Neuronal stem cell (in vitro differentiated cells): ENCODE data around the gene SLC9A1.

Source experiments
- DNase-seq: peaks from one replicate; pipeline ENCODE4 v3.0.0-alpha.2; 2013; ENCODE audit warnings: low spot score
- H2AFZ ChIP-seq: one replicate; pipeline ENCODE4 v1.6.1; 2013; ENCODE audit warnings: mild to moderate bottlenecking, low read length, inconsistent platforms
- H2AK5ac ChIP-seq: 2 replicates; pipeline ENCODE4 v1.6.1; 2013; ENCODE audit warnings: low read depth, mild to moderate bottlenecking, inconsistent platforms, low read length, moderate library complexity, mixed read lengths
- H2BK120ac ChIP-seq: 2 replicates; pipeline ENCODE4 v1.6.1; 2013; ENCODE audit warnings: low read depth, mild to moderate bottlenecking, inconsistent platforms, low read length, moderate library complexity, mixed read lengths
- H2BK12ac ChIP-seq: one replicate; pipeline ENCODE4 v1.6.1; 2013; ENCODE audit warnings: low read length, inconsistent platforms
- H2BK15ac ChIP-seq: 2 replicates; pipeline ENCODE4 v1.6.1; 2013; ENCODE audit warnings: mild to moderate bottlenecking, low read length, inconsistent platforms, mixed read lengths
- H2BK5ac ChIP-seq: one replicate; pipeline ENCODE4 v1.6.1; 2013; ENCODE audit warnings: inconsistent platforms, mild to moderate bottlenecking, low read length, moderate library complexity
- H3K14ac ChIP-seq: one replicate; pipeline ENCODE4 v1.6.1; 2013; ENCODE audit warnings: low read length, inconsistent platforms
- H3K18ac ChIP-seq: 2 replicates; pipeline ENCODE4 v1.6.1; 2013; ENCODE audit warnings: low read length, inconsistent platforms
- H3K23ac ChIP-seq: 2 replicates; pipeline ENCODE4 v1.6.1; 2013; ENCODE audit warnings: low read depth, mild to moderate bottlenecking, mixed read lengths, low read length, inconsistent platforms; ENCODE audit not compliant: poor library complexity
- H3K27ac ChIP-seq: replicated peaks from 3 replicates; pipeline ENCODE4 v1.5.1; 2013; ENCODE audit warnings: low read length, inconsistent platforms
- H3K27me3 ChIP-seq, 3 experiments: 2 replicates each; pipeline ENCODE4 v1.6.1; 2013; ENCODE audit warnings: low read length in 3 of 3, mild to moderate bottlenecking in 2 of 3, inconsistent platforms in 1 of 3, low read depth in 1 of 3, mixed read lengths in 1 of 3, moderate library complexity in 1 of 3; ENCODE audit not compliant: control insufficient read depth in 3 of 3, insufficient read depth in 3 of 3
- H3K36me3 ChIP-seq, 2 donors: replicated peaks in 1 of 2; 2 replicates each; pipeline ENCODE4 v1.6.1; 2013; ENCODE audit warnings: low read length in 2 of 2; ENCODE audit not compliant: control insufficient read depth in 2 of 2, insufficient read depth in 2 of 2
- H3K4ac ChIP-seq: 2 replicates; pipeline ENCODE4 v1.6.1; 2013; ENCODE audit warnings: inconsistent platforms, mild to moderate bottlenecking, low read length, moderate library complexity
- H3K4me1 ChIP-seq, 2 donors: 1 replicate in 1 of 2; 2 replicates in 1 of 2; pipeline ENCODE4 v1.6.1; 2013; ENCODE audit warnings: low read length in 2 of 2, low read depth in 1 of 2; ENCODE audit not compliant: control insufficient read depth in 2 of 2, insufficient read depth in 1 of 2
- H3K4me2 ChIP-seq: one replicate; pipeline ENCODE4 v1.6.1; 2013; ENCODE audit warnings: mild to moderate bottlenecking, low read length, inconsistent platforms; ENCODE audit not compliant: insufficient read depth, poor library complexity, severe bottlenecking
- H3K4me3 ChIP-seq, 2 donors: 2 replicates each; pipeline ENCODE4 v1.5.1; 2013; ENCODE audit warnings: low read length in 2 of 2, mild to moderate bottlenecking in 2 of 2, inconsistent platforms in 1 of 2, moderate library complexity in 1 of 2
- H3K79me1 ChIP-seq: one replicate; pipeline ENCODE4 v1.6.1; 2013; ENCODE audit warnings: low read depth, mild to moderate bottlenecking, inconsistent platforms, low read length, moderate library complexity
- H3K9ac ChIP-seq: one replicate; pipeline ENCODE4 v1.6.1; 2013; ENCODE audit warnings: mild to moderate bottlenecking, low read depth, low read length, inconsistent platforms; ENCODE audit not compliant: poor library complexity
- H3K9me3 ChIP-seq, 2 donors: replicated peaks in 1 of 2; 2 replicates each; pipeline versions ENCODE3 to v1.6.1; 2013; ENCODE audit warnings: low read length in 2 of 2, mild to moderate bottlenecking in 2 of 2, inconsistent platforms in 1 of 2, low read depth in 1 of 2, mixed read lengths in 1 of 2, moderate library complexity in 1 of 2; ENCODE audit not compliant: control insufficient read depth in 2 of 2, insufficient read depth in 1 of 2
- H4K8ac ChIP-seq: one replicate; pipeline ENCODE4 v1.6.1; 2013; ENCODE audit warnings: low read depth, mild to moderate bottlenecking, inconsistent platforms, low read length, moderate library complexity
- H4K91ac ChIP-seq: one replicate; pipeline ENCODE4 v1.6.1; 2013; ENCODE audit warnings: low read length, low read depth, mild to moderate bottlenecking, inconsistent platforms; ENCODE audit not compliant: poor library complexity
- WGBS, 2 donors: extraction: QIAGEN DNeasy Blood & Tissue Kit; methylation state at CpG; one replicate each; pipeline ENCODE4 v1.1.7; 2013; ENCODE audit warnings: missing lambda C conversion rate in 2 of 2, mixed read lengths in 1 of 2; ENCODE audit not compliant: insufficient read length in 2 of 2, insufficient replicate concordance in 1 of 2; ENCODE audit errors: extremely low coverage in 2 of 2; 5-methylcytosine and 5-hydroxymethylcytosine counted together

SLC9A1 gene

GRCh38 chr1:27142464-27142863 is 12.5 kb downstream of the SLC9A1 start:
- no CpG with 5 or more reads among the region's 3 CpGs for WGBS, 2 donors
- no peak for DNase-seq
- H3K23ac ChIP-seq, result no peak overlapping the region

DNA sequence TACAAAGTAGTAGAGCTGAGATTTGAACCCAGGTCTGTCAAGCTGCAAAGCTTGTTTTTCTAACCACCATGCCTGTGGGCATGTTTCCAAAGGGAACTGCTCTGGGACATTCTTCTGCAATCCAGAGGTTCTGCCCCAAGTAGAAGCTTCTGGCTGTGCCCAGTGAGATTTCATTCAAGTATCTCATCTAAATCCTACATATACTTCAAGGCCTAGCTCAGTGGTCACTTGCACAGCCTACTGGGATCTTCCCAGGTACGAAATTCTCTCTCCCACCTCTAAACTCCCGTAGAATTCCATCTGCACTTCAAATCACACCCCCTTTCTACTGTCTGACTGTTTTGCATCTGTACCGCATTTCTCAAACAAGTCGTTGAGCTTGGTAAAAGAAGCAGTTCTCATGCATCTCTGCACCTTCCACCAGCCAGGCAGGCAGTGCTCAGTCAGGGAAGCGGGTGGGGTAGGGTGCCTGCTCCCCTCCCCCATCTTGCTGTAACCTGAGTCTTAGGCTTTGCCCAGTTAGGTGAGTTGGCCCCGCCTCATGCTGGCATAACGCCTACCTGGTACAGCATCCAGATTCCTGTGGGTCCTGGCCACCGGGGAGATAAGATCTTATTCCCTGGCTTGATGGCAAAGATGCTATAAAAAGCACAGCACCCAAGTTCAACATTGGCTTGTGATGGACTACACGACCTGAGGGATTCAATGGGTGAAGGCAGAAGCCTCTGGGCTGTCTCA is 13.5 kb downstream of the SLC9A1 start:
- Histone ChIP-seq H4K8ac (no peak overlapping the region), H3K18ac (no peak overlapping the region), H2BK120ac (no peak overlapping the region), H3K27me3 (no peaks in the 10 kb centered on the region), H3K36me3 (peaks cover 0 to 6% of the 10 kb centered on the region in 2 donors), H3K14ac (no peak overlapping the region), H3K4ac (no peak overlapping the region), H3K4me3 (peak overlapping the region in 1 of 2 donors; percentile 24), H2BK15ac (no peak overlapping the region), H3K4me1 (peaks cover 10 to 22% of the 10 kb centered on the region in 2 donors), H3K23ac (no peak overlapping the region), H4K91ac (no peak overlapping the region), H2BK5ac (no peak overlapping the region), H2BK12ac (no peak overlapping the region), H3K4me2 (no peak overlapping the region), H2AK5ac (no peak overlapping the region), H3K27ac (no peak overlapping the region), H3K9ac (no peak overlapping the region), H3K9me3 (peaks cover 0 to 3% of the 10 kb centered on the region in 2 donors), H3K79me1 (no peaks in the 10 kb centered on the region), H2AFZ (no peak overlapping the region)
- WGBS, 2 donors, result no CpG with 5 or more reads among the region's 9 CpGs
- DNase-seq, result no peak

More at GRCh38 chr1:27142464-27142863, 12.5 kb downstream of the SLC9A1 start:
- H3K4me3 ChIP-seq, result no peak overlapping the region
- H3K9me3 ChIP-seq, result peaks cover 0 to 3% of the 10 kb centered on the region in 2 donors
- no peaks in the 10 kb centered on the region for H3K27me3 ChIP-seq
- no peak overlapping the region for H4K91ac ChIP-seq
- no peak overlapping the region for H3K4me2 ChIP-seq
- no peak overlapping the region for H3K27ac ChIP-seq
- no peak overlapping the region for H4K8ac ChIP-seq
- no peak overlapping the region for H2BK5ac ChIP-seq
- no peak overlapping the region for H2BK12ac ChIP-seq
- H2BK15ac ChIP-seq, result no peak overlapping the region
- H2AFZ ChIP-seq, result no peak overlapping the region
- H3K9ac ChIP-seq, result no peak overlapping the region
- H3K4me1 ChIP-seq, result peaks cover 7 to 14% of the 10 kb centered on the region in 2 donors
- H3K14ac ChIP-seq, result no peak overlapping the region
- H3K79me1 ChIP-seq, result no peaks in the 10 kb centered on the region
- no peak overlapping the region for H2AK5ac ChIP-seq
- H2BK120ac ChIP-seq, result no peak overlapping the region
- H3K18ac ChIP-seq, result no peak overlapping the region
- H3K36me3 ChIP-seq, result peaks cover 0 to 6% of the 10 kb centered on the region in 2 donors
- no peak overlapping the region for H3K4ac ChIP-seq

- Histone ChIP-seq H3K4me3 (no peak overlapping the region), H3K27ac (no peak overlapping the region), H4K91ac (no peak overlapping the region), H3K4me2 (no peak overlapping the region), H3K14ac (no peak overlapping the region), H3K18ac (no peak overlapping the region), H2BK120ac (no peak overlapping the region), H3K9ac (no peak overlapping the region), H2AFZ (no peak overlapping the region), H2BK12ac (no peak overlapping the region), H2AK5ac (no peak overlapping the region), H3K9me3 (peaks cover 0 to 3% of the 10 kb centered on the region in 2 donors), H2BK5ac (no peak overlapping the region), H4K8ac (no peak overlapping the region), H2BK15ac (no peak overlapping the region), H3K36me3 (no peaks in the 10 kb centered on the region), H3K23ac (no peak overlapping the region), H3K79me1 (peaks cover 4% of the 10 kb centered on the region), H3K4me1 (peaks cover 7 to 19% of the 10 kb centered on the region in 2 donors), H3K4ac (no peak overlapping the region), H3K27me3 (no peaks in the 10 kb centered on the region)
- no peak for DNase-seq
- no CpG with 5 or more reads among the region's 6 CpGs for WGBS, 2 donors
Observed at GRCh38 chr1:27139980-27140379, 14.9 kb downstream of the SLC9A1 start.

DNA sequence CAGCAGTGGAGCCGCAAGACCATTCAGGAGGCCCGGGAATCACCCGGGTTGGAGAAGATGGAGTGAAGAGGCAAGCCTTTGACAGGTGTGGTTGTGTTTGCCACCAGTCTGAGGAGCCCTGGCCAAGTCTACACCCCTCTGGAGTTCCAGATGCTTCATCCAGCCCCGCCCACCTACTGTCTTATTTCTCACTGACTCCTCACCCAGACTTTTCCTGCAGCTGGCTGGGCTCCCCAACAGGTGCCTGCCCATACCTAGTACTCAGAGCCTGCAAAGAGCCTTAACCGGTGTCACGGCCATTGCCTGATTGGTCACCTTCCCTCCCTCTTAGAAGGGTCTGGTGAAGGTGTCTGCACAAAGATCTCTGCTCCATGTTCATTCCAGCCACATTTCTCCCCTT is 16.0 kb downstream of the SLC9A1 start:
- Histone ChIP-seq H3K36me3 (no peaks in the 10 kb centered on the region), H2BK15ac (no peak overlapping the region), H3K4me1 (peaks cover 7 to 19% of the 10 kb centered on the region in 2 donors), H3K14ac (no peak overlapping the region), H4K8ac (no peak overlapping the region), H3K4ac (no peak overlapping the region), H3K18ac (no peak overlapping the region), H3K27me3 (no peaks in the 10 kb centered on the region), H2AK5ac (no peak overlapping the region), H4K91ac (no peak overlapping the region), H3K23ac (no peak overlapping the region), H3K9ac (no peak overlapping the region), H2BK120ac (no peak overlapping the region), H2BK12ac (no peak overlapping the region), H3K4me2 (no peak overlapping the region), H2AFZ (no peak overlapping the region), H3K79me1 (peaks cover 4% of the 10 kb centered on the region), H3K9me3 (no peaks in the 10 kb centered on the region), H3K4me3 (no peak overlapping the region), H2BK5ac (no peak overlapping the region), H3K27ac (no peak overlapping the region)
- no CpG with 5 or more reads among the region's 6 CpGs for WGBS, 2 donors
- no peak for DNase-seq
